ENCODE data around the gene RIPK4. TPM values are rescaled to one million over a fixed set of nuclear protein-coding genes. Genes with fewer than 3 reads are reported as not detected.

RIPK4 gene
- total RNA-seq, 2 experiments from 2014 or later: 0.65 to 0.76 TPM

DNA sequence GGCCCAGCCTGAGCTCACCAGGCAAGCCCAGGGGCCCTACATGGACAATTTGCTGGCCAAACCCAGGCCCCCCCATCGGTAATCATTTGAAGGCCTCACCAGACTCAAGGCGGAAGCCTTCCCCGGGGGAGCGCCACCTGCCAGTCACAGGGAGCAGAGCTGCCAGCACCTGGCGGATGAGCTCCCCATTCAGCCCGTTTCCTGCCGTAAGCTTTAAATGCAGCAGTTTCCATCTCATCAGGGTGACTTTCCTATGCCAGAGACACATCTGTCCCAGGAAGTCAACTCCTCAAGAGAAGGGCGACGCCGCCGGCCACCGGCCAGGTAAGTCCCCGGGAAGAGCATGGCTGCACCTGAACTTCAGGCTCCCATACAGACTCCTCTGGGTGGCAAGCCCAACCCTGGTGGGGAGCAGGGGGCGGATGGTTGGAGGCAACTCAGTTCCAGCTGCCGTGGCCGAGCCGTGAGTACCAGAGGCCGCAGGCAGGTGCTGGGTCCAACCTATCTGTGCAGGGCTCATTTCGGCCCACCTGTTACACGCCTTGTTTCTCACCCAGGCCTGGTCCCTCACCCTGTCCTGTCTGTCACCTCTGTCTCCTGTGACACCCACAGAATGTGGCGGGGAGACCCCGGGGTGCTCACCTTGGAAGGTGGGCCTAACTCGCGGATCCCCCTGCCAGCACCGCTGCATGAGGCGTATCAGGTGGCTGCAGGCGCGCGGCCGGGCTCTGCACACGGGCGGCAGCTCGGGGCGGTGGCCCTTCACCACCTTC, 20.7 kb downstream of the RIPK4 start:
- H3K27me3 Mint-ChIP-seq: no peaks in the 10 kb centered on the region
- no peak overlapping the region for H3K4me3 Mint-ChIP-seq
- TF ChIP-seq, protein P1, sequence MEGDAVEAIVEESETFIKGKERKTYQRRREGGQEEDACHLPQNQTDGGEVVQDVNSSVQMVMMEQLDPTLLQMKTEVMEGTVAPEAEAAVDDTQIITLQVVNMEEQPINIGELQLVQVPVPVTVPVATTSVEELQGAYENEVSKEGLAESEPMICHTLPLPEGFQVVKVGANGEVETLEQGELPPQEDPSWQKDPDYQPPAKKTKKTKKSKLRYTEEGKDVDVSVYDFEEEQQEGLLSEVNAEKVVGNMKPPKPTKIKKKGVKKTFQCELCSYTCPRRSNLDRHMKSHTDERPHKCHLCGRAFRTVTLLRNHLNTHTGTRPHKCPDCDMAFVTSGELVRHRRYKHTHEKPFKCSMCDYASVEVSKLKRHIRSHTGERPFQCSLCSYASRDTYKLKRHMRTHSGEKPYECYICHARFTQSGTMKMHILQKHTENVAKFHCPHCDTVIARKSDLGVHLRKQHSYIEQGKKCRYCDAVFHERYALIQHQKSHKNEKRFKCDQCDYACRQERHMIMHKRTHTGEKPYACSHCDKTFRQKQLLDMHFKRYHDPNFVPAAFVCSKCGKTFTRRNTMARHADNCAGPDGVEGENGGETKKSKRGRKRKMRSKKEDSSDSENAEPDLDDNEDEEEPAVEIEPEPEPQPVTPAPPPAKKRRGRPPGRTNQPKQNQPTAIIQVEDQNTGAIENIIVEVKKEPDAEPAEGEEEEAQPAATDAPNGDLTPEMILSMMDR (IDR thresholded peaks at IDR 0.05): no peak
- DNase-seq (no peak), ATAC-seq (no peak)
- no peaks in the 10 kb centered on the region for H3K9me3 Mint-ChIP-seq
- intact Hi-C loops (cut with micrococcal nuclease): no loop called here
- no peak overlapping the region for H3K27ac Mint-ChIP-seq
- no peaks in the 10 kb centered on the region for H3K4me1 Mint-ChIP-seq (ENCODE audit: low read depth)
- H3K36me3 Mint-ChIP-seq (ENCODE audit: low read depth): no peaks in the 10 kb centered on the region
- ChIA-PET POLR2A (no interaction called here), CTCF (no interaction called here)

DNA sequence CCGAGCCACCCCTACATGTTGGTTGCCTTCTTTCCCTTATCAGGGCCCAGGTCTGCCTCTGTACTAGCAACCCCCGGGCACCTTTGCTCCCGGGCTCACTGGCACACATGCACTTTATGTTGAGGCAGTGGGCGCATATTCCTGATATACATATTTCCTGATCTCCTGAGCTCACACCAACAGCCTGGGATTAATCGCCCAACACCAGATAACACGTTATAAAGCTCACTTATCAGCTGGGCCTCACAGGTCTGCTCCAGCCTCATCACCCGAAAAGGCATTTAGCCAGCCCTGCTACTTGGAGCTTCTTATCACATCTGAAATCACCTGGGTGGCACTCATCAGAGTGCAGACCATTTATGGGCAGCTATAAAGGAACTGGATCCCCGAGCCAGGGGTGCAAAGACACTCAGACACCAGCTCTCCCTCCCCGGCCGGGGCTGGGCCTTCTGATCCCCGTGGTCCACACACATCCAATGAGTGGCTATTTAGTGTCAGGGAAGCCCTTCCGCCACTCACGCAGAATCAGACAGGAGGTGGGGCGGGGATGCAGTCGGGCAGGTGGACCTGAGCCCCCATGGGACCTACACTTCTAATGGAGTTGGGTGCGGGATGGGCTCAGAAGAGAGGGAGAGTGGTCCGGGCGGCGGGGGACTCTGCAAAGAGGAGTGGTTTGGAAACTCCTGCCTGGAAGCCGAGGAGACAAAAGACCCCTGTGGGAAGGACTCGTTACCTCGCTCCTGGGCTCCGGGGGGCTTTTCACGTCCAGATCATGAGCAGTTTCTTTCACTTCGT, 21.6 kb downstream of the RIPK4 start:
- H3K4me1 Mint-ChIP-seq (ENCODE audit: low read depth): no peaks in the 10 kb centered on the region

DNA sequence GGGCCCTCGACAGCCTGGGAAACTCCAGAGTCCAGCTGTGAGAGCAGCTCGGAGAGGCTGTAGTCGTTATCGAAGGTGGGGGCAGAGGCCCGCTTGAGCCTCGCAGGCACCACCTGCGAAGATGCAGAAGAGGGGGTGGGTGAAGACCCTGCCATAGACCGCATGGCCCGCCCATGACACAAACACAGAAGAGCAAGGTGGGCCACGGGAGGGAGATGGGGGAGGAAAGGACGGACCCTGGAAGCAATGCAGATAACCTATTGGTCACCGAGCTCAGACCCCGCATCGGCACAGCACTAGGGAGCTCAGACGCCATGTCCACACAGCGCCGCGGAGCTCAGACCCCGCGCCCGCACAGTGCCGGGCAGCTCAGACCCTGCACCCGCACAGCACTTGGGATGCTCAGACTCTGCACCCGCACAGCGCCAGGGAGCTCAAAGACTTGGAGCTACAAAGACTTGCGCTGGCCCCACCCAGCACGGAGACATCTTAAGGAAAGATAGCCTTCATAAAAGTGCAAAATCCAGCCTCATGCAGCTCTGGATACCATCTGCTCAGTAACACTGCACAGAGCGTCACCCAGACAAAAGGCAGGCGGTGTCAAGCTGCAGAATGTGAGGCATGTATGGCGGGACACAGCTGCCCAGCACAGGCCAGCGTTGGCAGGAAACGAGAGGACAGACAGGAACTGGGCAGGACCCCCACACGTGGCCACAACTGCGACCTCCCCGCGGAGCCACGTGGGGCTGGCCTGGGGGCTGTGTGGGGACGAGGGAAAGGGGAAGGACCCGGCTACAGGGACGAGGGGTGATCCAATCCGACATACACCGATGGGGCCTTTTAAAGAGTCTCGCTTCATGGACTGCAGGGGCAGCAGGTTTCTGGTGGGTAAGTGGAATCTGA, 22.6 kb downstream of the RIPK4 start:
- Mint-ChIP-seq H3K4me3 (no peak overlapping the region), H3K4me1 (ENCODE audit: low read depth) (no peaks in the 10 kb centered on the region), H3K27me3 (no peaks in the 10 kb centered on the region), H3K36me3 (ENCODE audit: low read depth) (no peaks in the 10 kb centered on the region), H3K27ac (no peak overlapping the region), H3K9me3 (no peaks in the 10 kb centered on the region)
- ATAC-seq: no peak
- DNase-seq: no peak
- ChIA-PET CTCF (no interaction called here), POLR2A (no interaction called here)
- intact Hi-C loops (cut with micrococcal nuclease): no loop called here
- TF ChIP-seq, protein P1 (IDR thresholded peaks at IDR 0.05): no peak

More for the DNA sequence above, 21.6 kb downstream of the RIPK4 start:
- Mint-ChIP-seq H3K9me3 (no peaks in the 10 kb centered on the region), H3K27me3 (no peaks in the 10 kb centered on the region), H3K27ac (no peak overlapping the region), H3K4me3 (no peak overlapping the region), H3K36me3 (ENCODE audit: low read depth) (no peaks in the 10 kb centered on the region)
- CTCF ChIA-PET: no interaction called here
- ATAC-seq (no peak), DNase-seq (no peak)
- TF ChIP-seq, protein P1 (IDR thresholded peaks at IDR 0.05): no peak
- POLR2A ChIA-PET: no interaction called here
- intact Hi-C loops (cut with micrococcal nuclease): no loop called here

DNA sequence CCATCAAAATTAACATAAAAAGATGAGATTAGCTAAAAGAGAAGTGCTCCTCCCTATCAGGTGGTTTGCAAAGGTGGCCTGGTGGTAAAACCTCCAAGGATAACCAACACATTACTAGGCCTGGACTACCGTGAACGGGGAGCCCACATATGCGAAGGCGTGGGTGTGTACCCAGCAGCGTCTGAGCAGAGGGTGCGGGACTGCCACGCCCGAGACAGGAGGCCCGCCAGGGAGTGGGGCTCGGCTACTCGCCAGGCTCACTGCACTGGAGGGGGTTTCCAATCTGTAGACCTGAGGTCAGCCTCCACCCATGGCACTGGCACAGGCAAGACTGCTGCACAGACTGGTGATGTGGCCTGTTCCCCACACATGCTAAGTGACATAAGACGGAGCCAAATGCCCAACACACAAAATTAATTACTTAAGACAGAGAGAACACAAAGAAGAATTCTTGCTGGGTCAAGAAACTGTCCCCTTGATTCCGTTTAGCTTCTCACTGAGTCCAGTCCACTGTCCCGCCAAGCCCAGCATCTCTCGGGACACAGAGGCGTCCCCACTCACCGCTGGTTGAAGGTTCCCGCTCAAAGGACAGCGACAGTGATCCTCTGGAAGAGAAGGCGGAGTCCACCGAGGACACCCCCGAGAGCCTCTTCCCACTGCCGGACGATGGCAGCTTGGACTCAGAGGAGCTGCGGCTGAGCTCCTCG, 23.4 kb downstream of the RIPK4 start:
- Mint-ChIP-seq H3K36me3 (ENCODE audit: low read depth) (no peaks in the 10 kb centered on the region), H3K27ac (no peak overlapping the region), H3K9me3 (no peaks in the 10 kb centered on the region), H3K4me3 (no peak overlapping the region), H3K27me3 (no peaks in the 10 kb centered on the region), H3K4me1 (ENCODE audit: low read depth) (no peaks in the 10 kb centered on the region)
- TF ChIP-seq, protein P1 (IDR thresholded peaks at IDR 0.05): no peak
- ATAC-seq (no peak), DNase-seq (no peak)
- ChIA-PET POLR2A (no interaction called here), CTCF (no interaction called here)
- intact Hi-C loops (cut with micrococcal nuclease): no loop called here

Measured in activated CD8-positive, alpha-beta T cell treated with anti-CD3 and anti-CD28 coated beads for 36 hours (primary cell).